Suprapubic skin (tissue), 4 donors: Measurements from ENCODE around the gene CMSS1. TPM values are rescaled to one million over a fixed set of nuclear protein-coding genes. Genes with fewer than 3 reads are reported as not detected.

Experiments
- DNase-seq, 2 donors: peaks; one replicate each; pipeline ENCODE4 v3.0.0-alpha.2; 2019; ENCODE audit warnings: low spot score in 2 of 2
- H3K27ac ChIP-seq: fragments of 200-600 bp; sonication (generic); one replicate; pipeline ENCODE4 v1.5.1; 2019
- H3K27me3 ChIP-seq: fragments of 200-600 bp; sonication (generic); one replicate; pipeline ENCODE4 v1.5.1; 2019
- H3K36me3 ChIP-seq: fragments of 200-600 bp; sonication (generic); one replicate; pipeline ENCODE4 v1.5.1; 2019
- H3K4me1 ChIP-seq: fragments of 200-600 bp; sonication (generic); one replicate; pipeline ENCODE4 v1.5.1; 2019
- H3K4me3 ChIP-seq: fragments of 200-600 bp; sonication (generic); one replicate; pipeline ENCODE4 v1.5.1; 2019; ENCODE audit warnings: mild to moderate bottlenecking
- H3K9me3 ChIP-seq: fragments of 200-600 bp; sonication (generic); one replicate; pipeline ENCODE4 v1.5.1; 2019
- EP300 ChIP-seq: sonication (generic); formaldehyde crosslinking; IDR thresholded peaks from one replicate; pipeline ENCODE4 v1.6.1; 2017; ENCODE audit warnings: antibody characterized with exemption
- POLR2A ChIP-seq, 2 donors: fragments of 450-650 bp; IDR thresholded peaks; one replicate each; pipeline ENCODE4 v1.6.1; 2017; ENCODE audit warnings: antibody characterized with exemption in 2 of 2, mild to moderate bottlenecking in 2 of 2, moderate library complexity in 2 of 2
- POLR2AphosphoS5 ChIP-seq, 3 donors: sonication (generic); formaldehyde crosslinking; IDR thresholded peaks; one replicate each; pipeline ENCODE4 v1.6.1; 2017; ENCODE audit warnings: antibody characterized with exemption in 3 of 3
- WGBS: methylation state at CpG from one replicate; pipeline ENCODE4 v1.1.5; 2018; 5-methylcytosine and 5-hydroxymethylcytosine counted together
- total RNA-seq, 4 donors: library from RNA; depleted of rRNA; stranded (reverse); fragments of >200 nt; gene quantifications; one replicate each; pipeline ENCODE4 v1.1.0, GENCODE V29; 2016
- TF ChIP-seq, protein P1 (sequence below), 2 donors: fragments of 200-600 bp in 1 of 2; fragments of 450-650 bp in 1 of 2; sonication (generic) in 1 of 2; IDR thresholded peaks; one replicate each; pipeline ENCODE4 v1.5.1; 2016 to 2019; ENCODE audit warnings: antibody characterized with exemption in 2 of 2, mild to moderate bottlenecking in 1 of 2, moderate library complexity in 1 of 2

The CMSS1 gene
- total RNA-seq, 4 donors from 2014 or later, result 13.2 to 17.1 (median 13.5) TPM

GRCh38 chr3:100043271-100043670, 225.6 kb downstream of the CMSS1 start:
- WGBS, result 78% methylated on average over 1 of the region's 1 CpG
- no peak for DNase-seq

GRCh38 chr3:100044369-100044768, 226.7 kb downstream of the CMSS1 start:
- TF ChIP-seq, protein P1, sequence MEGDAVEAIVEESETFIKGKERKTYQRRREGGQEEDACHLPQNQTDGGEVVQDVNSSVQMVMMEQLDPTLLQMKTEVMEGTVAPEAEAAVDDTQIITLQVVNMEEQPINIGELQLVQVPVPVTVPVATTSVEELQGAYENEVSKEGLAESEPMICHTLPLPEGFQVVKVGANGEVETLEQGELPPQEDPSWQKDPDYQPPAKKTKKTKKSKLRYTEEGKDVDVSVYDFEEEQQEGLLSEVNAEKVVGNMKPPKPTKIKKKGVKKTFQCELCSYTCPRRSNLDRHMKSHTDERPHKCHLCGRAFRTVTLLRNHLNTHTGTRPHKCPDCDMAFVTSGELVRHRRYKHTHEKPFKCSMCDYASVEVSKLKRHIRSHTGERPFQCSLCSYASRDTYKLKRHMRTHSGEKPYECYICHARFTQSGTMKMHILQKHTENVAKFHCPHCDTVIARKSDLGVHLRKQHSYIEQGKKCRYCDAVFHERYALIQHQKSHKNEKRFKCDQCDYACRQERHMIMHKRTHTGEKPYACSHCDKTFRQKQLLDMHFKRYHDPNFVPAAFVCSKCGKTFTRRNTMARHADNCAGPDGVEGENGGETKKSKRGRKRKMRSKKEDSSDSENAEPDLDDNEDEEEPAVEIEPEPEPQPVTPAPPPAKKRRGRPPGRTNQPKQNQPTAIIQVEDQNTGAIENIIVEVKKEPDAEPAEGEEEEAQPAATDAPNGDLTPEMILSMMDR (IDR thresholded peaks at IDR 0.05), result no peak
- TF ChIP-seq EP300, result no peak
- TF ChIP-seq POLR2A (IDR thresholded peaks at IDR 0.05), result no peak
- no peak for TF ChIP-seq POLR2AphosphoS5 (IDR thresholded peaks at IDR 0.05)
- no peak for DNase-seq
- H3K4me3 ChIP-seq, result no peak overlapping the region
- no peaks in the 10 kb centered on the region for H3K9me3 ChIP-seq
- no peak overlapping the region for H3K27ac ChIP-seq
- H3K27me3 ChIP-seq, result no peaks in the 10 kb centered on the region
- H3K36me3 ChIP-seq, result no peaks in the 10 kb centered on the region
- H3K4me1 ChIP-seq, result peaks cover 63% of the 10 kb centered on the region

More at GRCh38 chr3:100043271-100043670, 225.6 kb downstream of the CMSS1 start:
- Histone ChIP-seq H3K4me1 (peaks cover 63% of the 10 kb centered on the region), H3K4me3 (no peak overlapping the region), H3K36me3 (no peaks in the 10 kb centered on the region), H3K27ac (peak overlapping the region; percentile 91), H3K9me3 (no peaks in the 10 kb centered on the region), H3K27me3 (no peaks in the 10 kb centered on the region)
- no peak for TF ChIP-seq POLR2AphosphoS5 (IDR thresholded peaks at IDR 0.05)
- no peak for TF ChIP-seq EP300
- TF ChIP-seq, protein P1 (IDR thresholded peaks at IDR 0.05), result no peak
- no peak for TF ChIP-seq POLR2A (IDR thresholded peaks at IDR 0.05)

GRCh38 chr3:100045696-100046095, 228.0 kb downstream of the CMSS1 start:
- Histone ChIP-seq H3K27ac (no peak overlapping the region), H3K36me3 (no peaks in the 10 kb centered on the region), H3K27me3 (no peaks in the 10 kb centered on the region), H3K4me3 (no peak overlapping the region), H3K9me3 (no peaks in the 10 kb centered on the region), H3K4me1 (peaks cover 54% of the 10 kb centered on the region)
- 48% methylated on average over 3 of the region's 3 CpGs for WGBS
- TF ChIP-seq, protein P1 (IDR thresholded peaks at IDR 0.05), result no peak
- TF ChIP-seq POLR2AphosphoS5 (IDR thresholded peaks at IDR 0.05), result peak in 2 of 3 donors; percentile 19 to 58
- no peak for TF ChIP-seq POLR2A (IDR thresholded peaks at IDR 0.05)
- TF ChIP-seq EP300, result no peak
- DNase-seq, result peak; percentile 81 to 84

- Histone ChIP-seq H3K36me3 (no peaks in the 10 kb centered on the region), H3K27ac (peak overlapping the region; percentile 60), H3K27me3 (no peaks in the 10 kb centered on the region), H3K4me3 (no peak overlapping the region), H3K4me1 (peaks cover 41% of the 10 kb centered on the region), H3K9me3 (no peaks in the 10 kb centered on the region)
- no peak for DNase-seq
- WGBS, result 65% methylated on average over 2 of the region's 2 CpGs
- TF ChIP-seq POLR2A (IDR thresholded peaks at IDR 0.05) (no peak), EP300 (no peak), POLR2AphosphoS5 (IDR thresholded peaks at IDR 0.05) (no peak)
- TF ChIP-seq, protein P1 (IDR thresholded peaks at IDR 0.05), result no peak
Measured at GRCh38 chr3:100046986-100047385, 229.3 kb downstream of the CMSS1 start.

- no peaks in the 10 kb centered on the region for H3K27me3 ChIP-seq
- peak overlapping the region; percentile 53 for H3K27ac ChIP-seq
- peaks cover 35% of the 10 kb centered on the region for H3K4me1 ChIP-seq
- 55% methylated on average over 6 of the region's 6 CpGs for WGBS
- no peak overlapping the region for H3K4me3 ChIP-seq
- no peak for TF ChIP-seq POLR2A (IDR thresholded peaks at IDR 0.05)
- TF ChIP-seq, protein P1 (IDR thresholded peaks at IDR 0.05), result no peak
- TF ChIP-seq EP300, result no peak
- no peak for TF ChIP-seq POLR2AphosphoS5 (IDR thresholded peaks at IDR 0.05)
- H3K36me3 ChIP-seq, result no peaks in the 10 kb centered on the region
- DNase-seq, result no peak
- no peaks in the 10 kb centered on the region for H3K9me3 ChIP-seq
Measured at GRCh38 chr3:100047455-100048141, 229.9 kb downstream of the CMSS1 start.
